HUES48 (cell line): ENCODE measurements around the gene RELA.

Experiments used
- H3K27ac ChIP-seq: one replicate; pipeline ENCODE4 v1.7.0; 2013; ENCODE audit warnings: low read depth, low read length, inconsistent platforms
- H3K27me3 ChIP-seq: 2 replicates; pipeline ENCODE4 v1.6.1; 2013; ENCODE audit warnings: mild to moderate bottlenecking, low read length; ENCODE audit not compliant: control insufficient read depth, insufficient read depth
- H3K36me3 ChIP-seq: 2 replicates; pipeline ENCODE4 v1.6.1; 2013; ENCODE audit warnings: low read length; ENCODE audit not compliant: control insufficient read depth, insufficient read depth
- H3K4me1 ChIP-seq: 2 replicates; pipeline ENCODE4 v1.6.1; 2013; ENCODE audit warnings: mild to moderate bottlenecking, low read length; ENCODE audit not compliant: control insufficient read depth, insufficient read depth
- H3K4me3 ChIP-seq: 2 replicates; pipeline ENCODE4 v1.5.1; 2013; ENCODE audit warnings: mild to moderate bottlenecking, low read depth, low read length
- H3K9ac ChIP-seq: 2 replicates; pipeline ENCODE4 v1.6.1; 2013; ENCODE audit warnings: mild to moderate bottlenecking, low read depth, low read length, moderate library complexity
- H3K9me3 ChIP-seq: 2 replicates; pipeline ENCODE4 v1.6.1; 2013; ENCODE audit warnings: low read length; ENCODE audit not compliant: control insufficient read depth, insufficient read depth

Gene RELA

GRCh38 chr11:65617990-65618751, 44.5 kb downstream of the RELA start:
- Histone ChIP-seq H3K4me3 (no peak overlapping the region), H3K9ac (no peak overlapping the region), H3K27me3 (no peaks in the 10 kb centered on the region), H3K36me3 (peaks cover 58% of the 10 kb centered on the region), H3K27ac (no peak overlapping the region), H3K4me1 (no peaks in the 10 kb centered on the region), H3K9me3 (no peaks in the 10 kb centered on the region)

DNA sequence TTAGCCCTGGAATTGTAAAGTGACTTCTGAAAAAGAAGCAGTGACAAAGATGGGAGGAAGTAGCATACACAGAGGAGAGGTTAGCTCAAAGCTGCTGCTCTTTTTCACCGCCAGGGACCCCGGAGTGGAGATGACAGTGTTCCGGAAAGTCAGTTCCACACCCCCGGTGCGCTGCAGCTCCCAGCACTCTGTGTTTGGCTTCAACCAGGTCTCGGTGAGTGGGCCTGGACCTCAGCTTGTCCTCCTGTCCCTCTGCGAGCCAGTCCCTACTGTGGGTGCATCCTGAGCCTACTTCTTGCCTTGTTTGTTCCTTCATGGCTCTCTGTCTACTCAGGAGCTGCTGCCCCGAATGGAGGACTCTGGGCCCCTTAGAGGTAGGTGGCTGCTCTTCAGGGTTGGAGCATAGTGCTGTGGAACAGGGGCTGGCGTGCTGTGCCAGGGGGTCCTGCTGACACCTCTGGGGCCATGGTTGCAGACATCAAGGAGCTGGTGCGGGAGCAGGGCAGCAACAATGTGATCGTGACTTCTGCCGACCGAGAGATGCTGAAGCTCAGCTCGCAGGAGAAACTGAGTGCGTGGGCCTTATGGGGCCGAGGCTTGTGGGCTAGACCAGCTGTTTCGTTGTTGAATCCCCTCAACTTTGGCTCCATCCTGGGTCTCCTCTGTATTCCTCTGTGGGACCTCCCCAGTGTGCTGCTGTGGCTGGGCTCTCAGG, 45.4 kb downstream of the RELA start:
- Histone ChIP-seq H3K36me3 (peaks cover 59% of the 10 kb centered on the region), H3K27me3 (no peaks in the 10 kb centered on the region), H3K4me3 (0 out of 2 replicates have a peak overlapping the region, but pooled peaks have one; percentile 88), H3K27ac (no peak overlapping the region), H3K9me3 (no peaks in the 10 kb centered on the region), H3K4me1 (no peaks in the 10 kb centered on the region), H3K9ac (no peak overlapping the region)

DNA sequence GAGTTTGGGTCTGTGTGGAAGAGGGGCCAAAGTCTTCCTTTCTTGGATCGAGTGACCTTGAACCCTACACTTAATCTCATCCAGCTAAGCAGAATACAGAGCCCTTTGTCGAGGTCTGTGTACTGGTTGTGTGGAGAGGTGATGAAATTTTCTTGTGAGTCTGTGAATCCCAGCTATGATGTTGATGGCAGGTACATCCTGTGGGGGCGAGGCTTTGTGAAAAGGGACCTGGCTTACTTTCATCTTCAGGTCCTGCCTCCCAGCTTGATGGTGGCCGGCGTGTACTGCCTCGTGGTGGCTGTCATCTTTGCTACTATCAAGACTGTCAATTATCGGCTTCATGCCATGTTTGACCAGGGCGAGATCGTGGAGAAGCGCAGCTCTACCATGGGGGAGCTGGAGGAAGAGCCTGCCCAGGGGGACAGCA, 46.1 kb downstream of the RELA start:
- Histone ChIP-seq H3K9ac (0 out of 2 replicates have a peak overlapping the region, but pooled peaks have one; percentile 4), H3K9me3 (no peaks in the 10 kb centered on the region), H3K4me1 (no peaks in the 10 kb centered on the region; the same call in 1 of the 2 replicates), H3K36me3 (peaks cover 55% of the 10 kb centered on the region), H3K4me3 (peak overlapping the region; percentile 88), H3K27ac (no peak overlapping the region), H3K27me3 (no peaks in the 10 kb centered on the region)

- Histone ChIP-seq H3K4me1 (no peaks in the 10 kb centered on the region; the same call in 1 of the 2 replicates), H3K36me3 (peaks cover 50% of the 10 kb centered on the region), H3K9me3 (no peaks in the 10 kb centered on the region), H3K9ac (0 out of 2 replicates have a peak overlapping the region, but pooled peaks have one; percentile 28), H3K27ac (peak overlapping the region; percentile 94), H3K27me3 (no peaks in the 10 kb centered on the region), H3K4me3 (peak overlapping the region; percentile 88)
These were observed 46.7 kb downstream of the RELA start for GRCh38 chr11:65615950-65616574.

GRCh38 chr11:65615229-65615949, 47.3 kb downstream of the RELA start, which contains the start of gene PCNX3:
PCNX3 (plus strand) TSS chr11:65615776; CDS start chr11:65616312, 536 bp downstream.
- Histone ChIP-seq H3K9ac (peak within 1 kb of the TSS; percentile 81), H3K27me3 (no peaks in the 10 kb centered on the region), H3K27ac (peak within 1 kb of the TSS; percentile 94), H3K36me3 (peaks cover 45% of the 10 kb centered on the region), H3K4me3 (peak within 1 kb of the TSS; percentile 88), H3K9me3 (no peaks in the 10 kb centered on the region), H3K4me1 (no peaks in the 10 kb centered on the region; the same call in 1 of the 2 replicates)

DNA sequence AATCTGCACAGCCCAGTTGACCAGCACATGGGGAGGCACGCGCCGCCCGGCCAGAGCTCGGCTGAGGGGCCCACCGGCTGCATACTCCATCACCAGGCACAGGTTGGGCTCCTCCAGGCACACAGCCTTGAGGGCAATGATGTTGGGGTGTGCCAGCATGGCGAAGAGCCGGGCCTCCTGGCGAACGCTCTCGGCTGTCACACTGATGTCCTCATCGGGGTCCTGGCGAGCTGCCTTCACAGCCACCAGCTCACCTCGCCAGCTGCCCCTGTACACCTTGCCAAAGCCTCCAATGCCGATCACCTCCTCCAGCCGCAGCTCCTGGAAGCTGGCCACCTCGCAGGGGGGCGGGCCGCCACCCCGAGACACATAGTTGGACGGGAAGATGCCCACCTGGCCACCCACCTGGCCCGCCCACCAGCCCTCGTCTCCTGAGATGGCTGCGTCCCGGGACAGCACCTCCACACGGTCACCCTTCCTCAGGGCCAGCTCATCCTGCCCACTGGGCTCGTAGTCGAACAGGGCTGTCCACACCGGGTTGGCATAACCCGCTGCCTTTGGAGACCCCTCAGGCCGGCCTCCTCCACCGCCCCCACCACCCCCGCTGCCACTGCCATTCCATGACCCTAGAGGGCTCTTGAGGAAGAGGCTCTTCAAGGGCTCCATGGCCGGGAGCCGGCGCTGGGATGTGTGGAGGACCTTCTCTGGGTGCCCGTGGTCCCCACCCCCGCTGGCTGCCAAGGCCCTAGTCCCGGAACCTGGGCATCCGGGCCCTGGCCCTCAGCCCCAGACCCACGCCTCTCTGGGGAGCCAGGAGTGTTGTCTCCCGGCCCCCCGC, 49.4 kb downstream of the RELA start:
- H3K9me3 ChIP-seq, result no peaks in the 10 kb centered on the region
- peak overlapping the region; percentile 88 for H3K4me3 ChIP-seq
- no peaks in the 10 kb centered on the region; the same call in 1 of the 2 replicates for H3K4me1 ChIP-seq
- H3K36me3 ChIP-seq, result peaks cover 31% of the 10 kb centered on the region
- peak overlapping the region; percentile 68 for H3K9ac ChIP-seq
- no peaks in the 10 kb centered on the region for H3K27me3 ChIP-seq
- peak overlapping the region; percentile 94 for H3K27ac ChIP-seq

GRCh38 chr11:65612691-65613090, 50.0 kb downstream of the RELA start:
- H3K4me1 ChIP-seq, result no peaks in the 10 kb centered on the region; the same call in 1 of the 2 replicates
- H3K36me3 ChIP-seq, result peaks cover 25% of the 10 kb centered on the region
- H3K4me3 ChIP-seq, result no peak overlapping the region
- H3K27me3 ChIP-seq, result no peaks in the 10 kb centered on the region
- H3K9ac ChIP-seq, result no peak overlapping the region
- no peaks in the 10 kb centered on the region for H3K9me3 ChIP-seq
- no peak overlapping the region for H3K27ac ChIP-seq

DNA sequence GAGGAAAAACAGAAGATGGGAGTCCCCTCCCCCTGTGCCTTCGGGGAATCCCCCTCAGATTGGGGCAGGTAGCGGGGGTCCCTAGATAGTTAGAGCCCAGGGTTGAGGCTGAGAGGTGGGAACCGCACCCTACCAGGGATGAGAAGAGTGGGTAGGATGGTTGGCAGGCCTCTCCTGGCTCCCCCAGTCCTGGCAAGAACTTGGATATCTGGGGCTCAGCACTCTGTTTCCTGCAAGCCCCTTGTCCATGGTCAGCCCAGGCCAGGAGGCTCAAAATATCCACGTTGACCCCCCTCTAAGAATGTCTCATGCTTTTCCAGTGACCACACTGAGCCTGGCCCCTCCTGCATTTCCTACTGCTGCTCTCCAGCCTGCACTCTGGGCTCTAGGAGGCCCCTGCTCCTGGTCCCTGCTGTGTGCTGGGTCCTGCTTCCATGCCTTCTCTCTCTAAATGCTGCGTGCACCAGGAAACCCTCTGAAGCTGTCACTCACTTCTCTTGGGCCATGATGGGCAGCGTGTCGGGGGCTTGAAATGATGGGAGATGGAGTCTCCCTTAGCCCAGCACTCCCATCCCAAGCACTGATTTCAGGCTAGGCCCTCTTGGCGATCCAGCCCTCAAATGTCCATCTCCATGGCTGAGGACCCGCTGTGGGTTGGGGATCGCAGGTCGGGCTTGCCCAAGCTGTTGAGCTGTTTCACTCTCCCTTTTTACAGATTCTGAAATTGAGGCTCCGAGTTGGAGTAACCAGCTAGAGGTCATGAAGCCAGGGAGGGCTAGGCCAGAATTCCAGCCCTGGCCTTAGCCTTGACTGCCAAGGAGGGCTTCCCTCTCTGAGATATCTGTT, 50.7 kb downstream of the RELA start:
- H3K4me3 ChIP-seq, result no peak overlapping the region
- no peaks in the 10 kb centered on the region; the same call in 1 of the 2 replicates for H3K4me1 ChIP-seq
- peaks cover 18% of the 10 kb centered on the region for H3K36me3 ChIP-seq
- H3K27ac ChIP-seq, result no peak overlapping the region
- H3K9ac ChIP-seq, result no peak overlapping the region
- H3K9me3 ChIP-seq, result no peaks in the 10 kb centered on the region
- no peaks in the 10 kb centered on the region for H3K27me3 ChIP-seq

- no peak overlapping the region for H3K9ac ChIP-seq
- H3K27me3 ChIP-seq, result no peaks in the 10 kb centered on the region
- H3K36me3 ChIP-seq, result peaks cover 17% of the 10 kb centered on the region
- H3K4me1 ChIP-seq, result peaks cover 3% of the 10 kb centered on the region; the same call in 1 of the 2 replicates
- no peak overlapping the region for H3K27ac ChIP-seq
- no peak overlapping the region for H3K4me3 ChIP-seq
- no peaks in the 10 kb centered on the region for H3K9me3 ChIP-seq
These were observed 51.5 kb downstream of the RELA start for GRCh38 chr11:65611028-65611757.
